RWPE1 (cell line): Measurements from ENCODE around the gene NHLH1.
"Not testable (repeated sequence)": the region's sequence is repeated elsewhere in the genome, so short reads cannot be mapped to it uniquely, and the experiment has no call there.

ENCODE experiments used
- CTCF ChIA-PET: fragments of 350-600 bp; sonication (Branson Sonifier 250); formaldehyde crosslinking; extraction: SDS; loops from one replicate; lab custom pipeline; 2021; lab: Yijun Ruan, JAX
- POLR2A ChIA-PET: fragments of 400-600 bp; formaldehyde crosslinking; extraction: SDS; loops from one replicate; lab custom pipeline; 2020; ENCODE audit warnings: antibody characterized with exemption; ENCODE audit not compliant: low non-redundant PET; lab: Yijun Ruan, JAX
- DNase-seq: peaks from one replicate; pipeline ENCODE4 v3.0.0; 2012; ENCODE audit warnings: low spot score
- H3K27ac ChIP-seq: fragments of 450-650 bp; 2 replicates; pipeline ENCODE4 v1.5.1; 2017
- CTCF ChIP-seq: fragments of 450-650 bp; conservative IDR thresholded peaks from 2 replicates; pipeline ENCODE4 v1.5.1; 2017; ENCODE audit warnings: low read depth, mild to moderate bottlenecking

Gene NHLH1

GRCh38 chr1:160373696-160374095, 6.8 kb downstream of the NHLH1 start:
- H3K27ac ChIP-seq, result no peak overlapping the region
- TF ChIP-seq CTCF, result no peak
- CTCF ChIA-PET, result interaction anchor here (0.6 to 0.7 kb wide), 2 partner anchors 65 to 1003 kb away, joined by 9 to 11 read pairs; no protein-coding TSS in a partner anchor
- DNase-seq, result no peak
- POLR2A ChIA-PET, result no interaction called here

GRCh38 chr1:160374306-160375110, 7.6 kb downstream of the NHLH1 start:
- no peak overlapping the region for H3K27ac ChIP-seq
- ChIA-PET CTCF (interaction anchor here (0.6 kb wide), 1 partner anchor 1002 kb away, joined by 11 read pairs; no protein-coding TSS in a partner anchor), POLR2A (no interaction called here)
- DNase-seq, result no peak
- TF ChIP-seq CTCF, result no peak

- POLR2A ChIA-PET, result no interaction called here
Observed at GRCh38 chr1:160375788-160376524, 9.1 kb downstream of the NHLH1 start.

GRCh38 chr1:160376525-160377131, 9.8 kb downstream of the NHLH1 start:
- ChIA-PET CTCF (interaction anchor here (0.6 to 1.2 kb wide), 9 partner anchors 10 to 135 kb away, joined by 3 to 5 read pairs (median 3); partner anchors contain the start of gene NHLH1), POLR2A (no interaction called here)
- no peak overlapping the region for H3K27ac ChIP-seq
- no peak for DNase-seq
- peak; percentile 65 for TF ChIP-seq CTCF

More at GRCh38 chr1:160375788-160376524, 9.1 kb downstream of the NHLH1 start:
- CTCF ChIA-PET, result interaction anchor here (0.6 to 1.2 kb wide), 7 partner anchors 9 to 135 kb away, joined by 3 to 5 read pairs (median 3); partner anchors contain the start of gene NHLH1
- no peak overlapping the region for H3K27ac ChIP-seq
- TF ChIP-seq CTCF, result no peak
- DNase-seq, result no peak

DNA sequence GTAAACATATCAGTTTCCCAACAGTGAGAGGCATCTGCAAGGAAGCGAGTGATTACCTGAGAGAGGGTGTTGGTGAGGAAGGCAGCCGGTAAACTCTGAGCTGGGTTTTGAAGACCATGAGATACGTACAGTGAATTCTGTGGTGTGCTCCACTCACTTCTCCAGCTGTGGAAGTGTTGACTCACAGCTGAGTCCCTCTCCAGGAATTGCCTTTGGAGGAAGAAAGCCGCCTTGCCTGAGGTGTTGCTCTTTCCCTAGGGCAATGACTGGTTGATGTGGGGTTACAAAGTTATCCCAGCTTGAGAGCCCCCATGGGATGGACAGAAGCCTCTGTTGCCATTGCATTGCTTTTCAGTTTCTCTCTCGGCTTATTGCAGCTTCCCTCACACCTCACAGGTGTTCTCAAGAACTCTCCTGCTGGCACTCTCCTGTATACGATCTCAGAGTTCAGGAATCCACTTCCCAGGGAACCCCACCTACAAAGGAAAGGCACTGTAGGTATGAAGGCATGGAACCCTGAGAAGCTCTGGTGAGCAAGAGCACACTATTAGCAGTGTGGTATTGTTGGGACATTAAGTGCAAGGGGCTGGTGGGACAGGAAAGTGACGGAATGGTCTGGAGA, 10.8 kb downstream of the NHLH1 start:
- DNase-seq, result no peak
- H3K27ac ChIP-seq, result no peak overlapping the region
- TF ChIP-seq CTCF, result no peak
- CTCF ChIA-PET, result interaction anchor here (0.6 to 1.7 kb wide), 5 partner anchors 22 to 232 kb away, joined by 3 to 4 read pairs (median 3); no protein-coding TSS in a partner anchor
- POLR2A ChIA-PET, result no interaction called here

GRCh38 chr1:160384812-160385211, 17.9 kb downstream of the NHLH1 start:
- DNase-seq, CTCF ChIA-PET, H3K27ac ChIP-seq, POLR2A ChIA-PET: not testable (repeated sequence)

- CTCF ChIA-PET, result not testable (repeated sequence)
Observed at GRCh38 chr1:160388406-160388805, 21.5 kb downstream of the NHLH1 start.

More at GRCh38 chr1:160388406-160388805, 21.5 kb downstream of the NHLH1 start:
- H3K27ac ChIP-seq, DNase-seq, POLR2A ChIA-PET: not testable (repeated sequence)
